B cell (primary cell): ENCODE data around the gene MSANTD3. TPM values are rescaled to one million over a fixed set of nuclear protein-coding genes. Genes with fewer than 3 reads are reported as not detected.

ENCODE experiments used
- ATAC-seq: fragments of 200-7000 bp; cut with Tn5 transposase; one replicate; pipeline ENCODE4 v1.10.0; 2021; ENCODE audit warnings: low read depth, mild to moderate bottlenecking, moderate number of reproducible peaks, moderate library complexity
- CTCF ChIA-PET: fragments of 350-600 bp; sonication (Branson Sonifier 250); formaldehyde crosslinking; loops from one replicate; lab custom pipeline; 2021; ENCODE audit warnings: antibody characterized with exemption, inconsistent platforms; lab: Charles Lee
- POLR2A ChIA-PET: fragments of 350-600 bp; sonication (Branson Sonifier 250); formaldehyde crosslinking; loops from one replicate; lab custom pipeline; 2021; ENCODE audit warnings: antibody characterized with exemption; lab: Charles Lee
- DNase-seq: peaks from one replicate; pipeline ENCODE4 v3.0.0; 2013
- H2AFZ ChIP-seq: 2 replicates; pipeline ENCODE4 v1.6.1; 2012; ENCODE audit warnings: mild to moderate bottlenecking, low read depth, low read length; ENCODE audit not compliant: insufficient read depth, poor library complexity, severe bottlenecking
- H3K27ac ChIP-seq, 2 donors: 1 replicate in 1 of 2; 2 replicates in 1 of 2; pipeline ENCODE4 v1.5.1; 2012 to 2013; ENCODE audit warnings: low read length in 2 of 2, mild to moderate bottlenecking in 2 of 2, moderate library complexity in 1 of 2
- H3K27me3 ChIP-seq, 4 experiments: fragments of 200-600 bp in 1 of 4; sonication (generic) in 1 of 4; replicated peaks in 1 of 4; 1 replicate in 2 of 4; 2 replicates in 2 of 4; pipeline versions ENCODE4 v1.6.1 to v1.7.0; 2013 to 2016; ENCODE audit warnings: low read length in 3 of 4, mild to moderate bottlenecking in 2 of 4, mixed read lengths in 1 of 4, moderate library complexity in 1 of 4; ENCODE audit not compliant: insufficient read depth in 4 of 4, control insufficient read depth in 3 of 4; ENCODE audit errors: control extremely low read depth in 1 of 4
- H3K36me3 ChIP-seq, 2 experiments: replicated peaks in 1 of 2; 1 replicate in 1 of 2; 2 replicates in 1 of 2; pipeline versions ENCODE4 v1.6.1 to v1.7.1; 2013; ENCODE audit warnings: low read length in 1 of 2; ENCODE audit not compliant: insufficient read depth in 2 of 2, control insufficient read depth in 1 of 2; ENCODE audit errors: control extremely low read depth in 1 of 2, extremely low read depth in 1 of 2
- H3K4me1 ChIP-seq, 2 donors: fragments of 200-600 bp in 1 of 2; sonication (generic) in 1 of 2; 1 replicate in 1 of 2; 2 replicates in 1 of 2; pipeline versions ENCODE4 v1.5.1 to v1.6.1; 2013 to 2017; ENCODE audit warnings: low read length in 2 of 2; ENCODE audit not compliant: control insufficient read depth in 2 of 2, insufficient read depth in 2 of 2
- H3K4me2 ChIP-seq: replicated peaks from 2 replicates; pipeline ENCODE3; 2012; ENCODE audit warnings: mild to moderate bottlenecking, low read depth, low read length; ENCODE audit not compliant: poor library complexity, severe bottlenecking
- H3K4me3 ChIP-seq, 5 experiments: fragments of 200-600 bp in 1 of 5; sonication (generic) in 1 of 5; 1 replicate in 3 of 5; 2 replicates in 2 of 5; pipeline versions ENCODE4 v1.5.1 to v1.7.0; 2011 to 2016; ENCODE audit warnings: low read length in 4 of 5, mild to moderate bottlenecking in 4 of 5, low read depth in 2 of 5, control low read depth in 1 of 5, moderate library complexity in 1 of 5; ENCODE audit not compliant: insufficient read depth in 1 of 5; ENCODE audit errors: control extremely low read depth in 1 of 5, extremely low read depth in 1 of 5
- H3K79me2 ChIP-seq: fragments of 200-600 bp; sonication (generic); one replicate; pipeline ENCODE4 v1.6.0; 2016; ENCODE audit warnings: low read length; ENCODE audit not compliant: control insufficient read depth, insufficient read depth
- H3K9ac ChIP-seq: fragments of 200-600 bp; sonication (generic); 2 replicates; pipeline ENCODE4 v1.6.1; 2017; ENCODE audit warnings: mild to moderate bottlenecking, low read length, moderate library complexity
- H3K9me3 ChIP-seq, 3 donors: one replicate each; pipeline versions ENCODE4 v1.6.1 to v1.7.1; 2013; ENCODE audit warnings: low read length in 2 of 3; ENCODE audit not compliant: control insufficient read depth in 2 of 3, insufficient read depth in 1 of 3; ENCODE audit errors: control extremely low read depth in 1 of 3
- H4K20me1 ChIP-seq: 2 replicates; pipeline ENCODE4 v1.6.0; 2012; ENCODE audit warnings: mild to moderate bottlenecking, low read length; ENCODE audit not compliant: insufficient read depth, control insufficient read depth, poor library complexity, severe bottlenecking
- H3K27ac Mint-ChIP-seq: one replicate; pipeline ENCODE4 v1.8.0; 2021; ENCODE audit warnings: mixed read lengths
- H3K27me3 Mint-ChIP-seq: one replicate; pipeline ENCODE4 v1.8.0; 2021; ENCODE audit warnings: mixed read lengths
- H3K4me1 Mint-ChIP-seq: one replicate; pipeline ENCODE4 v1.8.0; 2021; ENCODE audit warnings: mixed read lengths
- H3K4me3 Mint-ChIP-seq: one replicate; pipeline ENCODE4 v1.8.0; 2021; ENCODE audit warnings: mixed read lengths
- H3K9me3 Mint-ChIP-seq: one replicate; pipeline ENCODE4 v1.8.0; 2022; ENCODE audit warnings: mixed read lengths; ENCODE audit not compliant: insufficient read depth
- EZH2 ChIP-seq: IDR thresholded peaks from 2 replicates; pipeline ENCODE4 v1.6.1; 2012; ENCODE audit warnings: borderline replicate concordance, low read depth, mild to moderate bottlenecking, moderate library complexity, low read length; ENCODE audit not compliant: insufficient read depth, poor library complexity, severe bottlenecking
- WGBS: methylation state at CpG from one replicate; pipeline ENCODE4 v1.1.5; 2013; ENCODE audit warnings: missing lambda C conversion rate; ENCODE audit not compliant: insufficient coverage; 5-methylcytosine and 5-hydroxymethylcytosine counted together
- intact Hi-C: fragments of 100-400 bp; cut with micrococcal nuclease; formaldehyde crosslinking; loops from one replicate; pipeline ENCODE4 v1.10.0; 2022
- polyA plus RNA-seq: library from polyadenylated mRNA; depleted of rRNA; stranded (reverse); fragments of >200 nt; gene quantifications from 2 replicates; pipeline ENCODE4 v1.2.3, GENCODE V29; 2012
- total RNA-seq, 2 donors: library from RNA; stranded (reverse); fragments of 120-200 nt in 1 of 2; gene quantifications; 1 replicate in 1 of 2; 2 replicates in 1 of 2; pipeline versions ENCODE4 v1.2.3 to v1.2.4, GENCODE V29; 2013 to 2022
- TF ChIP-seq, protein P1 (sequence below): fragments of 200-600 bp; IDR thresholded peaks from one replicate; pipeline ENCODE4 v1.8.0; 2022; ENCODE audit warnings: antibody characterized with exemption, mild to moderate bottlenecking

Gene MSANTD3
- total and polyA plus RNA-seq, 2 donors (not counting 1 experiment from before 2014, with no cell fraction given), result 5.9 to 12.1 TPM

DNA sequence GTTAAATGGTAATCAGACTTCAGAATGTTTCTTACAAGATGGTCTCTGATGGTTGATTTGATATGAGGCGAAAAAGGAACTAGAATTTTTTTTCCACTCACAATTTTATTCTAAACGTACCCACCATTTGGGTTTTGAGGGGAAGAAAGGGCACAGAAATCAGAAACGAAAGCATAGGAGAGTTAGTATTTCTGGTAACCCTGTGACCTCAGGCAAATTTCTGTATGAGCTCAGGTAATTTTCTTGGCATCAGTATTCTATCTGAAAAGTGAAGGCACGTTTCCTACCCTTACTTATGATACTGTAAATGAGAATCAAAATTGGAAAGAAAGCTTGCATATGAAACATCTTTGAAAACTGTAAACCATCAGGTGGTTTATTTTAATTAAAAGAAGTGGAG lies 72.5 kb downstream of the MSANTD3 start:
- Mint-ChIP-seq H3K27me3 (no peaks in the 10 kb centered on the region), H3K4me3 (no peak overlapping the region), H3K27ac (no peak overlapping the region), H3K4me1 (peaks cover 3% of the 10 kb centered on the region), H3K9me3 (no peaks in the 10 kb centered on the region)
- Histone ChIP-seq H3K36me3 (no peaks in the 10 kb centered on the region), H3K9me3 (no peaks in the 10 kb centered on the region), H3K4me3 (no peak overlapping the region), H3K27ac (no peak overlapping the region), H3K27me3 (no peaks in the 10 kb centered on the region), H2AFZ (no peak overlapping the region), H3K9ac (no peak overlapping the region), H4K20me1 (no peaks in the 10 kb centered on the region), H3K4me1 (no peaks in the 10 kb centered on the region), H3K4me2 (no peak overlapping the region), H3K79me2 (no peaks in the 10 kb centered on the region)
- ChIA-PET POLR2A (no interaction called here), CTCF (no interaction called here)
- no peak for DNase-seq
- no peak for ATAC-seq
- TF ChIP-seq, protein P1, sequence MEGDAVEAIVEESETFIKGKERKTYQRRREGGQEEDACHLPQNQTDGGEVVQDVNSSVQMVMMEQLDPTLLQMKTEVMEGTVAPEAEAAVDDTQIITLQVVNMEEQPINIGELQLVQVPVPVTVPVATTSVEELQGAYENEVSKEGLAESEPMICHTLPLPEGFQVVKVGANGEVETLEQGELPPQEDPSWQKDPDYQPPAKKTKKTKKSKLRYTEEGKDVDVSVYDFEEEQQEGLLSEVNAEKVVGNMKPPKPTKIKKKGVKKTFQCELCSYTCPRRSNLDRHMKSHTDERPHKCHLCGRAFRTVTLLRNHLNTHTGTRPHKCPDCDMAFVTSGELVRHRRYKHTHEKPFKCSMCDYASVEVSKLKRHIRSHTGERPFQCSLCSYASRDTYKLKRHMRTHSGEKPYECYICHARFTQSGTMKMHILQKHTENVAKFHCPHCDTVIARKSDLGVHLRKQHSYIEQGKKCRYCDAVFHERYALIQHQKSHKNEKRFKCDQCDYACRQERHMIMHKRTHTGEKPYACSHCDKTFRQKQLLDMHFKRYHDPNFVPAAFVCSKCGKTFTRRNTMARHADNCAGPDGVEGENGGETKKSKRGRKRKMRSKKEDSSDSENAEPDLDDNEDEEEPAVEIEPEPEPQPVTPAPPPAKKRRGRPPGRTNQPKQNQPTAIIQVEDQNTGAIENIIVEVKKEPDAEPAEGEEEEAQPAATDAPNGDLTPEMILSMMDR, result no peak
- TF ChIP-seq EZH2, result no peak
- intact Hi-C loops, result no loop called here
- 20% methylated on average over 1 of the region's 4 CpGs for WGBS

GRCh38 chr9:100499866-100500265 lies 72.9 kb downstream of the MSANTD3 start:
- no peak overlapping the region for H3K27ac Mint-ChIP-seq
- no peaks in the 10 kb centered on the region for H4K20me1 ChIP-seq
- no CpG with 5 or more reads among the region's 2 CpGs for WGBS
- ChIA-PET CTCF (no interaction called here), POLR2A (no interaction called here)
- no peaks in the 10 kb centered on the region for H3K36me3 ChIP-seq
- H3K4me3 ChIP-seq, result no peak overlapping the region
- H3K79me2 ChIP-seq, result no peaks in the 10 kb centered on the region
- H3K27me3 Mint-ChIP-seq, result no peaks in the 10 kb centered on the region
- H3K4me2 ChIP-seq, result no peak overlapping the region
- no peak overlapping the region for H2AFZ ChIP-seq
- ATAC-seq (no peak), DNase-seq (no peak)
- intact Hi-C loops, result no loop called here
- H3K9me3 ChIP-seq, result no peaks in the 10 kb centered on the region
- TF ChIP-seq EZH2, result no peak
- TF ChIP-seq, protein P1, result no peak
- no peaks in the 10 kb centered on the region for H3K9me3 Mint-ChIP-seq
- H3K4me3 Mint-ChIP-seq, result no peak overlapping the region
- H3K27me3 ChIP-seq, result no peaks in the 10 kb centered on the region
- no peaks in the 10 kb centered on the region for H3K4me1 ChIP-seq
- H3K27ac ChIP-seq, result no peak overlapping the region
- H3K9ac ChIP-seq, result no peak overlapping the region
- peaks cover 3% of the 10 kb centered on the region for H3K4me1 Mint-ChIP-seq

Other genes with a start within 250 kb of the MSANTD3 start
- 24.9 and 27.6 TPM in 2 replicates for gene TEX10, start 74.2 kb upstream of the MSANTD3 start, total RNA-seq
- 15.5 and 23.1 TPM in 2 replicates for gene TEX10, start 74.2 kb upstream of the MSANTD3 start, polyA plus RNA-seq
- gene TMEFF1, start 46.0 kb downstream of the MSANTD3 start, total RNA-seq, result not detected in 2 replicates
- not detected in 2 replicates for gene TMEFF1, start 46.0 kb downstream of the MSANTD3 start, polyA plus RNA-seq
- 0.17 and 0.19 TPM in 2 replicates for gene CAVIN4, start 150.9 kb downstream of the MSANTD3 start, total RNA-seq
- gene CAVIN4, start 150.9 kb downstream of the MSANTD3 start, polyA plus RNA-seq, result 0.07 TPM in 1 of 2 replicates, not detected in the other